ENCODE results near the gene CEACAM16. TPM values are rescaled to one million over a fixed set of nuclear protein-coding genes. Genes with fewer than 3 reads are reported as not detected.

The CEACAM16 gene
- polyA plus RNA-seq, 1 donor (not counting 4 experiments of a cell fraction or from before 2014, with no cell fraction given): not detected

- Histone ChIP-seq H3K9me1 (ENCODE audit: control insufficient read depth, extremely low read depth, insufficient read depth, low read length) (no peaks in the 10 kb centered on the region), H2AFZ (ENCODE audit: control insufficient read depth, low read length) (peak overlapping the region; percentile 71), H3K79me2 (ENCODE audit: control insufficient read depth, insufficient read depth, low read length) (no peaks in the 10 kb centered on the region), H3K9me3 (ENCODE audit: control insufficient read depth, low read depth, low read length) (no peaks in the 10 kb centered on the region), H3K4me1 (ENCODE audit: control insufficient read depth, extremely low read depth, insufficient read depth, low read length) (peaks cover 14% of the 10 kb centered on the region), H3K4me3 (ENCODE audit: control insufficient read depth in 2 of 3, extremely low read depth in 1 of 3, insufficient read depth in 2 of 3, low read depth in 1 of 3, low read length in 3 of 3) (no peak overlapping the region), H3K27ac (ENCODE audit: control insufficient read depth, insufficient read depth, low read length) (peak overlapping the region; percentile 40), H3K27me3 (ENCODE audit: control insufficient read depth, extremely low read depth, insufficient read depth, low read length) (no peaks in the 10 kb centered on the region), H3K36me3 (ENCODE audit: control insufficient read depth in 2 of 2, extremely low read depth in 1 of 2, insufficient read depth in 2 of 2, low read length in 2 of 2) (peaks cover 0 to 1% of the 10 kb centered on the region in 2 experiments), H3K9ac (ENCODE audit: control insufficient read depth, extremely low read depth, insufficient read depth, low read length) (peak overlapping the region; percentile 30), H4K20me1 (ENCODE audit: control insufficient read depth, extremely low read depth, insufficient read depth, low read length) (no peaks in the 10 kb centered on the region), H3K4me2 (ENCODE audit: control insufficient read depth, extremely low read depth, insufficient read depth, low read depth, low read length) (peak overlapping the region; percentile 65)
- TF ChIP-seq CTCF (optimal IDR thresholded peaks at IDR 0.05 in 1 of 3, IDR thresholded peaks at IDR 0.05 in 1 of 3, conservative IDR thresholded peaks at IDR 0.05 in 1 of 3; ENCODE audit: extremely low read depth in 1 of 3, insufficient read depth in 2 of 3, low read length in 3 of 3) (no peak), EZH2 (IDR thresholded peaks at IDR 0.05; ENCODE audit: low read length) (no peak)
- DNase-seq (ENCODE audit: low read depth, low spot score) (no peak), FAIRE-seq (peak; percentile 66)
- dilution Hi-C loops (cut with MboI; ENCODE audit: extremely low pct_ligation_motif_present, low sequenced_read_pairs): no loop called here
Observed at GRCh38 chr19:44677019-44677811, 21.7 kb upstream of the CEACAM16 start.

GRCh38 chr19:44680536-44680935, 18.4 kb upstream of the CEACAM16 start:
- DNase-seq (ENCODE audit: low read depth, low spot score) (no peak), FAIRE-seq (no peak)
- H3K36me3 ChIP-seq (ENCODE audit: control insufficient read depth in 2 of 2, extremely low read depth in 1 of 2, insufficient read depth in 2 of 2, low read length in 2 of 2): peaks cover 0 to 5% of the 10 kb centered on the region in 2 experiments
- H3K4me3 ChIP-seq (ENCODE audit: control insufficient read depth in 2 of 3, extremely low read depth in 1 of 3, insufficient read depth in 2 of 3, low read depth in 1 of 3, low read length in 3 of 3): no peak overlapping the region
- no peak overlapping the region for H2AFZ ChIP-seq (ENCODE audit: control insufficient read depth, low read length)
- H3K9ac ChIP-seq (ENCODE audit: control insufficient read depth, extremely low read depth, insufficient read depth, low read length): no peak overlapping the region
- H3K4me1 ChIP-seq (ENCODE audit: control insufficient read depth, extremely low read depth, insufficient read depth, low read length): peaks cover 21% of the 10 kb centered on the region
- dilution Hi-C loops (cut with MboI; ENCODE audit: extremely low pct_ligation_motif_present, low sequenced_read_pairs): no loop called here
- no peaks in the 10 kb centered on the region for H3K9me3 ChIP-seq (ENCODE audit: control insufficient read depth, low read depth, low read length)
- H3K27ac ChIP-seq (ENCODE audit: control insufficient read depth, insufficient read depth, low read length): no peak overlapping the region
- H3K79me2 ChIP-seq (ENCODE audit: control insufficient read depth, insufficient read depth, low read length): no peaks in the 10 kb centered on the region
- H3K27me3 ChIP-seq (ENCODE audit: control insufficient read depth, extremely low read depth, insufficient read depth, low read length): no peaks in the 10 kb centered on the region
- TF ChIP-seq EZH2 (IDR thresholded peaks at IDR 0.05; ENCODE audit: low read length): no peak
- no peak for TF ChIP-seq CTCF (optimal IDR thresholded peaks at IDR 0.05 in 1 of 3, IDR thresholded peaks at IDR 0.05 in 1 of 3, conservative IDR thresholded peaks at IDR 0.05 in 1 of 3; ENCODE audit: extremely low read depth in 1 of 3, insufficient read depth in 2 of 3, low read length in 3 of 3)
- H3K4me2 ChIP-seq (ENCODE audit: control insufficient read depth, extremely low read depth, insufficient read depth, low read depth, low read length): no peak overlapping the region
- H4K20me1 ChIP-seq (ENCODE audit: control insufficient read depth, extremely low read depth, insufficient read depth, low read length): no peaks in the 10 kb centered on the region
- H3K9me1 ChIP-seq (ENCODE audit: control insufficient read depth, extremely low read depth, insufficient read depth, low read length): no peaks in the 10 kb centered on the region
